Measurements from ENCODE around the gene APOB. TPM values are rescaled to one million over a fixed set of nuclear protein-coding genes. Genes with fewer than 3 reads are reported as not detected.

The APOB gene
- total RNA-seq, 1 experiment from 2014 or later, result not detected

DNA sequence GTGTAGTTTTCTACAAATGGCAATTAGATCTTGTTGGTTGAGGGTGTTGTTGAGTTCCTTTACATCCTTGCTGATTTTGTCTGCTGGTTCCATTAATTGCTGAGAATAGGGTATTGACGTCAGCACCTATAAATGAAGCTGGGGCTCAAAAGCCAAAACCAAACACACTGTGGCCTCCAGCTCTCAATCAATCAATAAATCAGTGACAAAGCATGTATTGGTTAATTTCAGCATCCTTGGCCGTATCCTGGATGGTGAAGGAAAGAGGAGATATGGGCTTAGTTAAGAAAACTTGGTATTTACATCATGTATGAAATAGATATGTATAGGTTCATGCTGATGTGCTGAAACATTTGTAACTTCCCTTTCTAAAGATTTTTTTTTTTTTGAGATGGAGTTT lies 13.2 kb upstream of the APOB start:
- Histone ChIP-seq H3K36me3 (ENCODE audit: insufficient read depth, low read length, poor library complexity, severe bottlenecking) (no peaks in the 10 kb centered on the region), H3K4me1 (ENCODE audit: insufficient read depth, low read length, poor library complexity, severe bottlenecking) (no peaks in the 10 kb centered on the region), H3K4me3 (ENCODE audit: low read depth, low read length, poor library complexity, severe bottlenecking) (no peak overlapping the region), H3K27ac (ENCODE audit: low read depth, low read length, poor library complexity, severe bottlenecking) (no peak overlapping the region), H3K9me3 (ENCODE audit: low read depth, low read length, poor library complexity, severe bottlenecking) (no peaks in the 10 kb centered on the region), H3K27me3 (replicated peaks; ENCODE audit: insufficient read depth, low read depth, low read length, poor library complexity) (peaks cover 70% of the 10 kb centered on the region)
- BruUV-seq (replicated peaks), result no TSS peak
- DNase-seq (ENCODE audit: low spot score), result no peak
- intact Hi-C loops (cut with micrococcal nuclease; ENCODE audit: unreplicated experiment), result no loop called here
- TF ChIP-seq EZH2 (IDR thresholded peaks at IDR 0.05; ENCODE audit: borderline replicate concordance, low read depth, low read length, poor library complexity, severe bottlenecking) (no peak), CTCF (conservative IDR thresholded peaks at IDR 0.05; ENCODE audit: low read depth, low read length) (no peak)
- CTCF ChIA-PET, result no interaction called here
- POLR2A ChIA-PET (ENCODE audit: low non-redundant PET), result no interaction called here

DNA sequence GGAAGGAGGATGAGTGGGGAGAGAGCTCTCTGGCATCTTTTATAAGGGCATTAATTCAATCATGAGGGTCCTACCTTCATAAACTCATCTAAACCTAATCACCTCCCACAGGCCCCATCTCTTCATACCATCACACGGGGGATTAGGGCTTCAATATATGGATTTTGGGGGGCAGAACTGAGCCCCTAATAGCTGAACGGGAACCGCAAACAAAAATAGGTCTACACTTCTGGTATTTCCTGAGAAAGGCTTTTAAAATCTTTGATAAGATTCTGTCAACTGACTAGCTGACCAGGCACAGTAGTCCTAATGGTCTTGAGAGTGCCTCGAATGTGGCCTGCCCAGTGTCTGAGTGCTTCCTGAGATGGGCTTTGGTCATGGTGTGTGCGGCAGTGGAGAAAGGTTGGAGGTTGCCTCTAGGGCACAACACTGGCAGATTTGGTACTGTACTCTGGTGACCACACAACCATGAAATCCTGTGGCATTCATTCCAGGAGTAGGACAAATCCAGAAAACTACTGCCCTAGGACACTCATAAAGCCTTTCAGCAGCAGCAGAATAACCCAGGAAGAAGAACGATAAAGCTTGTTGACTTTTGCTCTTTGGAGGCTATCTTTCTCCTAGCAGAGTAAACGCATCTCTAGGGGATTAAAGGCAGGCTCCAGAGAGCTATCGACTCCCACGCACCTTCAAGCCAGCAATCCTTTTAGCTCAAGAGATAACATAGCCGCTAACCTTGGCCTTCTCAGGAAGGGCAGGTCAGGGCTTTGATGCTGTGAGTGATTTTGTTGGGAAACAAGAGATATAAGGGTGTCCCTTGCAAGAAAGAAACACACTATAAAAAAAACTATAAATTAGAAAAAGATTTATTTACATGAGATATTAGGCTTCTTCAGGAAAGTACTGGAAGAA lies 12.3 kb upstream of the APOB start:
- no peaks in the 10 kb centered on the region for H3K4me1 ChIP-seq (ENCODE audit: insufficient read depth, low read length, poor library complexity, severe bottlenecking)
- no peak for DNase-seq (ENCODE audit: low spot score)
- intact Hi-C loops (cut with micrococcal nuclease; ENCODE audit: unreplicated experiment), result no loop called here
- no peak for TF ChIP-seq CTCF (conservative IDR thresholded peaks at IDR 0.05; ENCODE audit: low read depth, low read length)
- no peaks in the 10 kb centered on the region for H3K9me3 ChIP-seq (ENCODE audit: low read depth, low read length, poor library complexity, severe bottlenecking)
- no TSS peak for BruUV-seq (replicated peaks)
- no peak overlapping the region for H3K4me3 ChIP-seq (ENCODE audit: low read depth, low read length, poor library complexity, severe bottlenecking)
- H3K27ac ChIP-seq (ENCODE audit: low read depth, low read length, poor library complexity, severe bottlenecking), result no peak overlapping the region
- ChIA-PET POLR2A (ENCODE audit: low non-redundant PET) (no interaction called here), CTCF (no interaction called here)
- H3K36me3 ChIP-seq (ENCODE audit: insufficient read depth, low read length, poor library complexity, severe bottlenecking), result no peaks in the 10 kb centered on the region
- peaks cover 70% of the 10 kb centered on the region for H3K27me3 ChIP-seq (replicated peaks; ENCODE audit: insufficient read depth, low read depth, low read length, poor library complexity)

DNA sequence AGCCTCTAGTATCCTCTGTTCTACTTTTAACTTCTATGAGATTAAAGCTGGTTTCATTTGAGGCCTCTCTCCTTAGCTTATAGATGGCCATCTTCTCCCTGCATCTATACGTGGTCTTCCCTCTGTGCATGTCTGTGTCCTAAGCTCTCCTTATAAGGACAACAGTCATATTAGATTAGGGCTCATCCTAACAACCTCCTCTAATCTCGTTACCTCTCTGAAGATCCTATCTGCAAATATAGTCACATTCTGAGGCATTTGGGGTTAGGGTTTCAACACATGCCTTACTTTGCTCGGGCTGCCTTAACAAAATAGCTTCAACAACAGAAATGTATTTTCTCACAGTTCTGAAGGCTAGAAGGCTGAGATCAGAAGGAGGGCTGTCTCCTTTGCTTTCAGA lies 11.6 kb upstream of the APOB start:
- POLR2A ChIA-PET (ENCODE audit: low non-redundant PET), result no interaction called here
- Histone ChIP-seq H3K4me1 (ENCODE audit: insufficient read depth, low read length, poor library complexity, severe bottlenecking) (no peaks in the 10 kb centered on the region), H3K4me3 (ENCODE audit: low read depth, low read length, poor library complexity, severe bottlenecking) (no peak overlapping the region), H3K36me3 (ENCODE audit: insufficient read depth, low read length, poor library complexity, severe bottlenecking) (no peaks in the 10 kb centered on the region), H3K27me3 (replicated peaks; ENCODE audit: insufficient read depth, low read depth, low read length, poor library complexity) (peaks cover 66% of the 10 kb centered on the region), H3K9me3 (ENCODE audit: low read depth, low read length, poor library complexity, severe bottlenecking) (no peaks in the 10 kb centered on the region), H3K27ac (ENCODE audit: low read depth, low read length, poor library complexity, severe bottlenecking) (no peak overlapping the region)
- CTCF ChIA-PET, result interaction anchor here (0.6 kb wide), 1 partner anchor 1357 kb away, joined by 3 read pairs; no protein-coding TSS in a partner anchor
- DNase-seq (ENCODE audit: low spot score), result no peak
- TF ChIP-seq CTCF (conservative IDR thresholded peaks at IDR 0.05; ENCODE audit: low read depth, low read length) (no peak), EZH2 (IDR thresholded peaks at IDR 0.05; ENCODE audit: borderline replicate concordance, low read depth, low read length, poor library complexity, severe bottlenecking) (no peak)
- BruUV-seq (replicated peaks), result no TSS peak
- intact Hi-C loops (cut with micrococcal nuclease; ENCODE audit: unreplicated experiment), result no loop called here
